Dedifferentiated amniotic fluid mesenchymal stem cell (primary cell): Measurements from ENCODE around the gene GUCD1.

Source experiments
- DNase-seq: peaks from one replicate; pipeline ENCODE4 v3.0.0-alpha.2; 2016; ENCODE audit errors: extremely low spot score

Gene GUCD1

DNA sequence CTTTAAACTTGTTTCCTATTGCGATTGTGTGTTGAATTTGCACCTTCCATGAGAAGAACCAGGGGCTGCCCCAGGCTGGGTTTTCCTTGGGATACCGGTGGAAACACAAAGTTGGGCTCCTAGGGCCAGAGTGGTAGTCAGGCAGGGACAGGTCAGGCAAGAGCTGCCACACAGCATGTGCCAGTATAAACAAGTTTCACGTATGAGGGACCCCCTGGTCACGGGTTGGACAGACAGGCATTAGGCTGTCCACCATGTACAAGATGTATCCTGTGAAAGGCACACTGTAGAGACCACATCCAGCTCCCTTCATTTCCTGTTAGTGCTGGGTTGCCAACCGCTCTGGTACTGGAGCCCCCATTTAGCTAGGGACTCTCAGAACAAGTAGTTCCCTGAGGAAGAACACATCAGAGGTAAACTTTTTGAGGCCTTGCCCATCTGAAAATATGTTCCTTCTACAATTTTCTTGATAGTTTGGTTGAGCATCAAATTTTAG is 51.0 kb downstream of the GUCD1 start:
- DNase-seq: no peak

DNA sequence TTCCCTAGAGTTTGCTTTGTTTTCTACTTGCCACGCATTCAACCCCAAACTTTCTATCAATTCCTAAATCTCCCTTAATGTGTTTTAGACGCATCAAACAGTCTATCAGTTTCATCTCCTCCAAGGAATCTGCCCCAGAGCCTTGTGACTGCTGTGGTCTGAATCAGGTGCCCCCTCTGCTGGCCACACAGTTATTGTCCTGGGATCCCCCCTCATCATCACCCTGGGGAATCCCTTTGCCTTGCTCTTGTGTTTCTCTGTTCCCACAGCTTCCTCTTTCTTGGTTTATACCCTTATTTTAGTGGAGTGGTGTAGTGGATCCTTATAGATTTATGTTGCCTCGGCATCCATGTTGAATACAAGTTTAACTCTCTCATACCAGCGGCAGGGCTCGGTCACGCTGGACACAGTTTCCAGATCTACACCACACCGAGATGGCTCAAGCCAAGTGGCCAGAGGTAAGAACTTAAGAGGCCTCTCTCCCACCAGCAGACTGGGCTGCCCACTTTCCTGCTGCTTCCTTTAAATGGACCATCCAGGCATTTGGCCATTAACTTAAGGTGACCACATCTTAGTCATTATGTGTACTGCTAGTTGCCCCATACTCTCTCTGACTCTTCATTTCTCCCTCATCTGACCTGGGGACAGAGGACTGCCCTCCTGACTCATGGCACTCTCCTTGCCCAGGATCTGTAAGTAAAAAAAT is 51.6 kb downstream of the GUCD1 start:
- DNase-seq: no peak

DNA sequence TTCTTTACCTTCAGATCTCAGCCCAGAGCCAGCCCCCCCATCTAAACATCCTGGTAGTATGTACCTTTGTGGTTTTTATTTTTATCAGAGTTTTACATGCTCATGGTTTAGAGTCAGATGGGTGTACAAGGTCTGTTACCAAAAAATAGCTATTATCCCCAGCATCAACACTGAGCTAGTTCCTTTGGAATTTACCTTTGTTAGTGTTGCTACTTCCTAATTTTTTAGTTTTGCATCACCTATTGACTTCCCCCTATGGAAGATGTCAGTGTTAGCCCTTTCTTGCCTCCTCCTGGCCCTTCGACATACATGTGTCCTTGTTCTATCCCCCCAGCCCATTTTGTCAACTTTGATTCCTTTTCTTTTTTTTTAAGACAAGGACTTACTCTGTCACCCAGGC is 52.4 kb downstream of the GUCD1 start:
- no peak for DNase-seq

DNA sequence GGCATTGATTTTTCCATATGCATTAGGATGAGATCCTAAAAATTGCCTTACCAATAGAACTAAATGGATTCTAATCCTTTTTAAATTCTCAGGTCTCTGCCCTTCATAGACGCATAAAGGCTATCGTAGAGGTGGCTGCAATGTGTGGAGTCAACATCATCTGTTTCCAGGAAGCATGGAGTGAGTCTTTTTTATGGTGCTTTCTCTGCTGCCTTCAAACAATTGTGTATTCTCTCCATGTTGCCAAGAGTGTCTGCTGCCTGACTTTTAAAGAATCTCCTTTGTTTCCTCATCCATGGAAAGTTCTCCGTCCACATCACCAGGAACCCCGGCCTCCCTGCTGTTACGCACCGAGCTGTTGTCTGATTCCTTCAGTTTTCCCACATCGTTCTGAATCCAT is 52.9 kb downstream of the GUCD1 start:
- DNase-seq: no peak

DNA sequence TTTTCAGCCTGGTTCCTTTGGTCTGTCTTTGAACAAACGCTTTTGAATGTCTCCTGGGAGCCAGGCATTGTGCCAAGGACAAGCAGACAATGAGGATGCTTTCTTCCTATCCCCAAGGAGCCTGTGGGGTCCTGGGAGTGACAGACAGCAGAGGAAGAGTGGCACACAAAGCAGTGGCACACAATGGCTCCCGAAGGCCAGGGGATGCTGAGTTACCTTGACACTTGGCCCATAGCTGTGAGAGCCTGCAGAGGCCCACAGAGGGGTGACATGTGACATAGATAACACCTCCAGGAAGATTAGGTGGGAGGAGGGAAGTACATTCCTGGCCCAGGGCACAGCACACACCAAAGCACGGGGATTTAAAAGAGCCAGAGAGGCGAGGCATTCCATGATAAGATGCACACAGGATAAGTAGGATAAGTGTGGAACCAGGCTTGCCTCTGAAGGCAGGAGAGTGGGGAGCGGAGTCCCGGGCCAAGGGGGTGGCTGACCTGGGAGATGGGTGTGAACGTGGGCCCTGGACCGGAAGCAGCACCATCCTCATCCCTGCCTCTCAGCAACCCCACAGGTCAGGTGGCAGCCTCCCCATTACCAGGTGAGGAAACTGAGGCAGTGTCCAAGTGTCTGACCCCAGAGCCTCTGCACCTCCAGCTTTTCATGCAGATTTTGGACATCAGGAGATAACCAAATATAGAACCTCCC is 53.5 kb downstream of the GUCD1 start:
- no peak for DNase-seq

DNA sequence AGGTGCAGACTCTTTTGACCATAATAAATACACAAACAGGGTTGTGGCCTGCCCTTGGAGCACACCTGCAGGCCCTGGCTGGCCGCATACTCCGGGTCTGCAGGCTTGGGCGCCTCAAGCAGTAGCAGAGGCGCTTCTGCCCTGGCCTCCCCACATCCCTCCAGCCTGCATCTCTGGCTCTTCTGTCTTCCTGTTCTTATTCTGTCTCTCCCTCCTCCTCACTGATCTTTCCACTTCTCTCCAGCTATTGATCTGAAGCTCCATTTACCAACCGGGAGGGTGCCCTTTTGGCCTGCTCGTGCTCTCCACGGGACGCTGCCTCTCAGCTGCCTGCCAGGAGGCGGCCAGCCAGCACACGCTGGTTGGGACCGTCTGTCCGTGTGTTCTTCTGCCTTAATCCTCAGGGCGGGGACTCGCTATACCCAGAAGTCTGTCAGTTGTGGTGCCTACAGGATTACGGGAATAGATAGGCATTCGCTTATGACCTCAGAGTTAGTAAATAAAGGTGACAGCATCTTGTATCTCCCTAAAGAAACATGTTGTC is 54.6 kb downstream of the GUCD1 start:
- DNase-seq: no peak

DNA sequence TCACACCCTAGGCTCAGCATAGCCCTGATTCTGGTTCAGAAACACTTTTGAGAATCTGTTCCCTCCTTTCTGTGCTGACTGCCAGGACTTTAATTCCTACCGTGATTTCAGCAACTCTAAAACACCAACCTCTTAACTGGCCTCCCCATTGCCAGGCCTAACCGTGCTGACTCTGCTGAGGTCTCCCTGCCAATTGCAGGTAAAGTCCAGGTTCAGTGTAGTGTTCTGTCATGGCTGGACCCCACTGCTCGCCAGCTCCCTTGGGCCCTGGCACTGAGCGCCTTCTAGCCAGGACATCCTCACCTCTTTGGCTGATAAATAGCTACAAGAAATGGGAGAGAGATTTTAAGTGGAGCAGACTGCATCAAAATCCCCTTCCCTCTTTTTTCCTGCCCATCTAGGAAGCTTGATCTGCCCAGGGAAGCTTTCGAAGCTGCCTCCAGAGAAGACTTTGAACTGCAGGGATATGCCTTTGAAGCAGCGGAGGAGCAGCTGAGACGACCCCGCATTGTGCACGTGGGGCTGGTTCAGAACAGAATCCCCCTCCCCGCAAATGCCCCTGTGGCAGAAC is 55.1 kb downstream of the GUCD1 start:
- DNase-seq: no peak

DNA sequence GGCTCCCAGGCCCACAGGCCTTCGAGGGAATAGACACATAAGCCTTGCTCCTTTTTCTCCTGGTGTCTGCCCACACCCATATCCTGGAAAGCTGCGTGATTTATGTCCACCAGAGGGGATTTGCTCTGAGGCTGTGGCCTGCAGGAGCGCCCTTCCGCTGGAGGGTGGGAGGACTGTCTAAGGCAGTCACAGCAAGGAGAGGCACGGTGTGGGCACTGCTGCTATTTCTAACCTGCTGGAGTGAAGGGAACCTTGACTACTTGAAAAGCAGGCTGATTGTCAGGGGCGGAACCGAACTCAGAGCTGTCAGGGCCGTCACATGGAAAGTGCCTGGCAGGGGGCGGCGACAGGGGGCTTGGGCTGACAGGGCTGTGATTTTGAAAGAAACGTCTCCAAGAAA is 56.1 kb downstream of the GUCD1 start:
- no peak for DNase-seq

DNA sequence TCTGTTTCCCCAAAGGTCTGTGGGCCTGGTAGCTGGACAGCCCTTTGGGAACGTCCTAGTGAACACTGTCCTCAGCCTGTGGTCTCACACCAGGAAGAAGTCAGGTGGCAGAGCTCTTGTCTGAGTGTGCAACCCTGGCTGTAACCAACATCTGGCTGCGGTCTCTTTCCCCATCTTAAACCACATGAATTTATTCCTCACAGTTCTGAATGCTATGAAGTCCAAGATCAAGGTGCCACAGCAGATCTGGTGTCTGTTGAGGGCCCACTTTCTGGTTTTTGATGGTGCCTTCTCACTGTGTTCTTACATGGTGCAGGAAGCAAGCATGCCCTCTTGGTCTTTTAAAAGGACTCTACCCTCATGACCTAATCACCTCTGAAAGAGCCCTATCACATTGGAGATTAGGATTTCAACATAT is 57.1 kb downstream of the GUCD1 start:
- no peak for DNase-seq

DNA sequence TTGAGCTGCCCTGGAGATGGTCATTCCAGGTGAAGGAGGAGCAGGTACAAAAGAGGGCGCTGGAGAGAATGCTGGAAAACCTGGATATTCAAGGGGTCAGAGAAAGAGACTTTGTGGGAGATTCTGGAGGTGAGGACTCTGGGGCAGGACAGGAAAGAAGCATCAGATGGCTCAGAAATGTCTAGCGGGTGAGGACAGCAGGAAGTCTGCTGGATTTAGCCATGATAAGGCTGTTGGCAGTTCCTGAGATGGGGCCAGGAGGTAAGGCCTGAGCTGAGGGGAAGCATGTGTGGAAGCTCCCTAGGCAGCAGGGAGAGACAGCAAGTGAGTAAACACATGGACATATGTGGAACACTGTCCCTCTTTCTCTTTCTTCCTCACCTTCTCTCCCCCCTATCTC is 58.3 kb downstream of the GUCD1 start:
- DNase-seq: no peak

DNA sequence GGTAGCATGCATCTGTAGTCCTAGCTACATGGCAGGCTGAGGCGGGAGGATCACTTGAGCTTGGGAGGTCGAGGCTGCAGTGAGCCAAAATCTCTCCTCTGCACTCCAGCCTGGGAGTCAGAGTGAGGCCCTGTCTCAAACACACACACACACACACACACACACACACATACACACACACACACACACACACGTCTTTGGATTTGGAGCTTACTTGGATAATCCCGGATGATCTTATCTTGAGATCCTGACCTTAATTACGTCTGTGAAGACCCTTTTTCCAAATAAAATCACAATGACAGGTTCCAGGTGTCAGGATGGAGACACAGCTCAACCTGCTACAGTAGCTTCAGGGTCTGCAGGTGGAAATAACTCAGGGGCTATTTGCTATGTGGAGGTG is 58.7 kb downstream of the GUCD1 start:
- DNase-seq: no peak

DNA sequence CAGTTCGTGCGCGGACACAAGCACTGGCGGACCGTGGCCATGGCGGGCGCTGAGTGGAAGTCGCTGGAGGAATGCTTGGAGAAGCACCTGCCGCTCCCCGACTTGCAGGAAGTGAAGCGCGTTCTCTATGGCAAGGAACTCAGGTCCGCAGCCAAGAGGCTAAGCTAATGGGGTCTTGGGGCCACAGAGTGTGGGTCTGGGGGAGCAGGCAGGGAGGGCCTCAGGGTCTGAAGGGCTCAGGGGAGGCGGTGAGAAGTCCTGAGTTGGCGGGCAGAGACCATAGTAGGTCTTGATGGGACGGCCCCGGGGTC is 59.6 kb downstream of the GUCD1 start:
- no peak for DNase-seq

DNA sequence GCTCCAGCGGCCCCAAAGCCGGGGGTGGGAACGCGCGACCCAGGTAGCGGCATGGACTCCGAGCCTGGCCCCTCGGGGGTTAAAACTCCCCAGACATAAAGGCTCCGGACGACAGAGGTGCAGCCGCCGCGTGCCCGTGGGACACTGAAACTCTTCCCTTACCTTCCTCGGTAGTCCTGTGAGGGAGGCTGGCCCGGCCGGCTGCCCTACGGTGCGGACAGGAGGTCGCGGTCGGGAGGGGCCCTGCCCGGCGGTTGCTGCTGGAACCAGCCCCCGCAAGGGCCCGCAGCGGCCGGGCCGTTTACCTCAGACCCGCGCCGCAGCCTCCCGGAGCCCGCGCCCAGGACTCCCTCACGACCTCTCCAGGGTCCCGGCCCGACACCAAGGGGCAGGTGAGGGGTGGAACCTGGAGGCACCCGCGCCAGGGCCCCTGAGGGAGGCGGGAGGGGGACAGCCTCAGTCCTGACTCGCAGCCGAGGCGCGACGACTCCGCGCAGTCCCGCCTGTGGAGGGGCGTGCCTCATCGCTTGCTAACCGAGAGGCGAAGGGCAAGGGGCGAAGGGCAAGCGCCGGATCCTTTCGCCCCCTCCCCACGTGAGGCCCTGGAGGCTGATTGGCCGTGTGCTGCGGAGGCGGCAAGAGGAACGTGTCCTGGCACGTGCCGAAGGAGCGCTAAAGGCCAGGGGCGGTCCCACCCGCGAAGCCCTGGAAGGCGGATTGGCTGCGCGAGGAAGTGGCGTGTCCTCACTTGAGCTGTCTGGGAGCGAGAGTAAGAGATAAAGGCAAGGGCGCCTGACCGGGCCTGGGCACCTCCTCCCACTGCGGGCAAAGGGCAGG is 60.2 kb downstream of the GUCD1 start, which contains the start of gene UPB1:
Gene UPB1, plus strand, starts transcription at position 805 of the 837 bp plus-strand sequence. CDS start 72 bp downstream, outside the sequence.
- no peak for DNase-seq

DNA sequence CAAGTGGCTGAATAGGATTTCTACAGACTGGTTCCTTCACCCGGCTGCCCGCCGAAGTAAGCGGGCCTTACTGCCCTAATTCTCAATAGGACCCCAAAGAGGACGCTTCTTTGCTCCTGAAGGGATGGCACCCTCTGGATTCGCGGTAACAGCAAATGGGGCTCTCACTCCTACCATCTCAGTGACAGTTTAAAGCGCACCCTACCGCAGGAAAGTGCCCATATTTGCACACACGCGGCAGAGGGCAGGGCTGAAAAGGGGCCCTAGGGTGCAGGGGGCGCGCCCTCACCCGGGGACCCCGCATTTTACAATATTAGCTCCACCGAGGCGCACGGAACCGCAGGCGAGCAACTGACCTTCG is 60.8 kb downstream of the GUCD1 start:
- no peak for DNase-seq

DNA sequence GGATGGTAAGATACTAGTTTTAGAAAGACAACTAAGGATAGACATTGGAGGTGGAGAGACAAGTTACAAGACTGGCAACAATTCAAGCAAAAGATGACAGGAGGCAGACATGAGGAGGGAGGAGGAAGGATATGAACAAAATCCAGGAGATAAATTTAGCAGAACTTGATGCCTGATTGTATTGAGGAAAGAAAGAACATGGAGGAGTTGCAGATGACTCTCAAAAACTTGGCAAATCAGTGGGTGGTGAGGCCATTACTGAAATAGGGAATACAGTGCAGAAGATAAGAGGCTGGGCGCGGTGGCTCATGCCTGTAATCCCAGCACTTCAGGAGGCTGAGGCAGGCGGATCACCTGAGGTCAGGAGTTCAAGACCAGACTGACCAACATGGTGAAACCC is 62.5 kb downstream of the GUCD1 start:
- DNase-seq: no peak
